ENCODE data around the gene CCDC69.
A peak's percentile ranks its signal among the peaks of the same experiment; 100 is the strongest.
"Not testable (repeated sequence)": the region's sequence is repeated elsewhere in the genome, so short reads cannot be mapped to it uniquely, and the experiment has no call there.

Gene CCDC69

DNA sequence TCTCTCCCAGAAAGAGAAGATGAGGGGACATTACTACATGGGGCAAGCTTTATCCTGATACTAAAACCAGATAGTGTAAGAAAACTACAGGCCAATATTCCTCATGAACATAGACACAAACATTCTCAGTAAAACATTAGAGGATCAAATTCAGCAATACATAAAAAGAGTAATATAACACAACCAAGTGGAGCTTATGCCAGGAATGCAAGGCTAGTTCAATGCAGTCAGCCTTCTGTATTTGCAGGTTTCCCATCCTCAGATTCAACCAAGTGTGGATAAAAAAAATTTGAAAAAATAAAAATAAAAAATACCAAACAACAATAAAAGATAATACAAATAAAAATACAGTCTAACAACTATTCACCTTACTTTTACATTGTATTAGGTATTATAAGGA is 31.3 kb downstream of the CCDC69 start:
- DNase-seq (ENCODE audit: low spot score): no peak

DNA sequence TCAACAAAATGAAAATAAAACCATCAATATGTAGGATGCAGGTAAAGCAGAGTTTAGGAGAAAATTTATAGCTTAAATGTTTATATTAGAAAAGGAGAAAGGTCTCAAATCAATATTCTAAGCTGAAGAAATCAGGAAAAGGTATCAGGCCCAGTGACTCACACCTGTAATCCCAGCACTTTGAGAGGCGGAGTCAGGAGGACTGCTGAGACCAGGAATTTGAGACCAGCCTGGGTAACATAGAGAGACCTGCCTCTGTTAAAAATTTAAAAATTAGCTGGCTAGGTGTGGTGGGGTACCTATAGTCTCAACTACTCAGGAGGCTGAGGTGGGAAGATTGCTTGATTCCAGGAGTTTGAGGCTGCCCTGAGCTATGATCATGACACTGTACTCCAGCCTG is 32.2 kb downstream of the CCDC69 start:
- DNase-seq (ENCODE audit: low spot score): no peak

DNA sequence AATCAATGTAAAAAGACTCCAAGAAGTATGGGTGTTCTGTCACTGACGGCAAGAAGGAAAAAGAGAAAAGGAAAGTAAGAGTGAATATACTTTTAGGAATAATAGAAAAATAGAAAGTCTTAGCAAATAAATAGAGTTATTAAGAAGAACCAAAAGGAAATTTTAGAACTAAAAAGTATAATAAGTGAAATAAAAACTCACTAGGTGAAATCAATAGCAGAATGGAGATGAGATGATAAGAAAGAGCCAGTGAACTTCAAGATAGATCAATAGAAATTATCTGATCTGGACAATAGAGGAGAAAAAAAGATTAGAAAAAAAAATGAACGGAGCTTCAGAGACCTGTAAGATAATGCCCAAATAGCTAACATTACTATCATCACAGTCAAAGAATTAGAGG is 34.7 kb downstream of the CCDC69 start:
- DNase-seq (ENCODE audit: low spot score): no peak

DNA sequence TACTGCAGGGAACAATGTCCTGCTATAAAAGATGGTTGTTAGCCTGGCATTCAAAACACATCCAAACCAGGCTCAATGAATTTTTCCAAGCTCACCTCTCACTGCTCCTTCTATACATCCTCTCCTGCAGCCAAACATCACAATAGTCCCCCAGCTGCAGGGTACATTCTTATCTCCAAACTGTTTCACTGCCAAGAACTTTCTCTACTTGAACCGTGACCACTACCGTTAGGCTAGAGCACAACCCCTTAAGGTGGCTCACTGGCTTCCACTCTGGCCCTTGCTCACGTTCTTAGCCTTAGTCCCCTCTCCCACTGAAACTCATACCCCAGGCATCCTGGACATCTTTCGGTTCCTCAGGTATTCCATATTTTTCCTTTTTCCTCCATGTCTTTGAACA is 37.4 kb downstream of the CCDC69 start:
- no peak for DNase-seq (ENCODE audit: low spot score)

DNA sequence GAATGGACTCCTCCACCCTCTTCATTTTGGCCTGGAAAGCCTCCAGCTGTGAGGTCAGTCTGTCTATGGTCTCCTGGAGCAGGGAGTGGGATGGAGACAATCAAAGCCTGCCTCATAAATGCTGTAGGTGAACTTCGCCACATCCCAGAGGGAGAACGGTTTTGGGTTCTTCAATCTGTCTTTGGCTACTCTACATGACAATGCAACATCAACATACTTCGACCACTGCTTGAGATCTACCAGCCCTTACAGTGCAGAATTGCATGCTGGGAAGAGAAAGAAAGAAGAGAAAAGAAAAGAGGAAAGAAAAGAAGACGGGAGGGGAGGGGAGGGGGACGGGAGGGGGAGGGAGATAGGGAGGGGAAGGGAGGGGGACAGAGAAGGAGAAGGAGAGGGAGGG is 37.8 kb downstream of the CCDC69 start:
- DNase-seq (ENCODE audit: low spot score): no peak

DNA sequence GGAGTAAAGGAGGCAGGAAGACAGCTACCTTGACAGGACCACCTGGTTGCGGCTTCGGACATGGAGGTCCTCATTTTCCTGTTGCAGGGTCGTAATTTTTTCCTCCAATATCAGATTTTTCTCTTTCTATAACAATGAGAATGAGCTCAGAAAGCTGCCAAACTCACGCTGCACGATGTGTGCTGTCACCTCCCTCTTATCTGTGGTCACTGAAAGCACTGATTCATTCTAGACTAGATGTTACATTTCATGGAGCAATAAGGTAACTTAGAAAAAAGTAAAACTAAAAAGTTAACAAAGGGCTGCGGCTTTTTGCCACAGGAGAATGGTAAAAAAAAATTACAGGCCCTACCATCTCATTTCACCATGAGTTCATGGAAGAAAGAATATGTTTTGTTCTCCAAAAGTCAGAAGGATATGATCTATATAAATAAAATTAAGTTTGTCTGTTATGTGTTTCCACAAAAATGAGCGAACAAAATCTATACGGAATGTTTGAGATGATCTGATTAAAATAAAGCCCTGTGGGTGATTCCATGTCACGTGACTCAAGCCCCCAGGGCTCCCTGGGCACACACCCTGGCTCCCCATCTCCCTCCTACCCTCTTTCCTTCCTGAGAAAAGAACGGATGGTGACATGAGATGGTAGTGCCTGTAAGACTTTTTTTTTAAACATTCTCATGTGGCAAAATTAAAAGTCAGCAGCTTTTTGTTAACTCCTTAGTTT is 39.4 kb downstream of the CCDC69 start:
- no peak for DNase-seq (ENCODE audit: low spot score)

DNA sequence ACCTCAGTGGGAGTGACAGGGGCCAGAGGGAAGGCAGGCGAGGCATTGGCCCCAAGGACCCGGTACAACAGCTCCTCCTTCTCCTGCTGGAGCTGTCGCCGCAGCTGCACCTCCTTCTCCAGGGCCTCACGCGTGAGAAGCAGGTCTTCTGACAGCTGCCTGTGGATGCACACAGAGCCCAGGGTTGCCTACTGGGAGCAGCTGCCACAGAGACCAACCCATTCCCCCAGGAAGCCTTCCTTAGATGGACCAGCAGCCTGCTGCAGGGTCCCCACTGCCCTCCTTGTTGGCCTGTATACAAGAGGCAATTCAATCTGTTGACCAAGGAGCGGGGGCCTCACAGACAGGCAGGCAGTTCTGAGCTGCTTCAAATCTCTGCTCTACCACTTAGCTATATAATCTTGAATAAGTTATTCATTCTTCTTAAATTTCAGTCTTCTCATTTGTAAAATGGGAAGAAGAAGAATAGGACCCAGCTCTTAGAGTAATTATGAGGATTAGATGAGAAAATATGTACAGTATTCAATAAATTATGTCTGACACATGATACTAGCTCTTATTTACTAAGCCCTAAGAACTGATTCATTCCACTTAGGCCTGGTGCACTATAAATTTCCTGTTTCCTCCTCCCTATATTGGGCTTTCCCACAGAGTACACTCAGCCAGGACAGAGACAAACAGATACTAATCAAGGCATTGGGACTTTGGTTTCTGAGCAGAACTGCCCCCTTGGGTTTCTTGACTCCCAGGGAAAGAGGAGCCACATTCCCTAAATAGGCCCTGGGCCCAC is 40.2 kb downstream of the CCDC69 start:
- DNase-seq (ENCODE audit: low spot score): peak; percentile 21

DNA sequence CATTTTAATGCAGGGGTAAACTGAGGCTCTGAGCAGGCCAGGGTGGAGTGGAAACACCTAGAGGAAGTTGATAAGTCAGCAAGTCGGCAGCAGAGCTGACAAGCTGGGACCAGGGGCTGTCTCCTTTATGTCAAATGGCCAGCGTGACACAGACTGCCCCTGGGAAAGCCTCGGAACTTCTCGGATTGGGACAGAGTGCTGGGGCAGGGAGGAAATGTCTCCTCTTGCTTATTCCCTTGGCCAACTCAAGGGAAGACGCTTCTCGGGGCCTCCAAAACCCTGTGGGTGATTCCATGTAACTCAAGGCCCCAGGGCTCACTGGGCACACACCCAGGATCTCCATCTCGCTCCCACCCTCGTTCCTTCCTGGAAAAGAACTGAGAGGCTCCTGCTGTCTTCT is 40.9 kb downstream of the CCDC69 start:
- DNase-seq (ENCODE audit: low spot score): no peak

DNA sequence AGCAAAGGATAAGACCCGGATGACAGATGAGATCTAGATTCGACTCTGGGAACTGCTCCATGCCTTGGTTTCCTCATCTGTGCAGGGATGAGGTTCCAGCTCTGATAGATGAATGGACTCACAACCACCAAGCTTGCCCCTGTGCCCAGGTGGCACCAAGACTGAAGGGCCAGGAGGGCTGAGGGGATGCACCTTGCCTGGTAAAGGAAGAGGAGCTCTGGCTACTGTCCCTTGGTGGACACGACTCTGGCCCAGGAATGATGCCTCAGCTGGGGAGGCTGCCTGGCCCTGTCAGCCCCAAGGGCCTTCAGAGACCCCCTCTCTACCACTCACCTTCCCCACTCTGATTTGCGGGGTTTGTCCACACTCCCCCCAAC is 41.4 kb downstream of the CCDC69 start:
- DNase-seq (ENCODE audit: low spot score): no peak

DNA sequence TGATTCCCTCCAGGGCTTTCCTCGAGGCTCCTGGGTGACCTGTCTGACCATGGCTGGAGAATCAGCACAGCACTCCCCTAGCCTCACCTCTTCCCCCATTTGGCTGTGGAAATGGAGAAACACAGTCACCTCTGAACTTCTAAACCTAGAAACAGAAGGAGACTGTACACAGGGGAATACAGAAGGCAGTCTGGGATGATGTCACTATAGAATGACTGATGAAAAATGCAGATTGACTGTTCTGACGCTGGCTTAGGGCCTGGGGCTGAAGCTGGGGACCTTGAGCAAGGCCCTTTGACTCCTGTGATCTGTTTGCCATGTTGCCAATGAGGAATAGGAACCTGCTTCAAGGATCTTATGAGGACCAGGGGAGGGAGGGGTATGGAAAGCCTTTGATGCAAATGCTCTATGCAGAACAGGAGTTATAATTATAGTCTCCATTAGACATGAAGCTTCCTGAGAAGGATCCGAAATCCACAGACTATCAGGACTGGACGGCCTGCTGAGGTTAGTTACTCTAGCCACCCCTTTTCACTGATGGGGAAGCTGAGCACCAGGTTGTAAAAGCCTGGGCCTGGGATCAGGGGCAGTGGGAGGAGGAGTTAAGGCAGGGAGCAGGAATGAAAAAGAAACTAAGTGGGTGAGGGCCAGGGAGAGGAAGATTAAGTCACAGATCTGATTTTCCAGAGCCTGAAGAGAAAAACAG is 41.9 kb downstream of the CCDC69 start:
- no peak for DNase-seq (ENCODE audit: low spot score)

DNA sequence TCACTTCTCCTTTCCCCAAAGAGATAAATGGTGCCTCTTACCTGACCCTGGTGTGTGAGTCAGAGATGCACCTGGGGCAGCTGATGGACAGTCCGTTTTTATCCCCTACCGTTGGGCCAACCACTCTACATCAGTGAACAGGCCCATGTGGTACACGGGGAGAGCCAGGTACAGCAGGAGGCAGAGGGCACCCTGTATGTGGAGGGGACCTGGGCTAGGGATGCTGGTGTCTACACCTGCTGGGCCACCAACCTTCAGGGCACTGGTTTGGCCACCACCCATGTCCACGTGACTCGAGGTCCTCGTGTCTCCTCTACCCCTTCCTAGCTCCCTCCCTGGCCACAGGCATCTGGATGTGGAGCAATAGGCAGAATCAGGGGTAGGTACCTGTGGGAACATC is 43.6 kb downstream of the CCDC69 start:
- no peak for DNase-seq (ENCODE audit: low spot score)

DNA sequence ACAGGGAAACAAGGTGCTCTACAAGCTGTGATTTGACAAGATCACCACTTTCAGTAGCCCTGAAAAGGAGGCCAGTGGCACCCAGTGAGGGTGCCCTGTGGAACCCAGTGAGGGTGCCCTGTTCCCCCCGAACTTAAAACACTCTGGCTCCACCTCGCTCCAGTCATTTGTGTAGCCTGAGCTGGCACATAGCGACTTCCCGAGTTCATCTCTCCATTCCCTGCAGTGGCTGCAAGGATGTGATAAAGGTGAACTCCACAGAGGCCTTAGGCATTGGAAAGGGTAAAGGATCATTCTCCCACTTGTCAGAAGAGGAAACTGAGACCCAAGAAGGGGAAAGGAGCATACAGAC is 44.4 kb downstream of the CCDC69 start:
- DNase-seq (ENCODE audit: low spot score): no peak

DNA sequence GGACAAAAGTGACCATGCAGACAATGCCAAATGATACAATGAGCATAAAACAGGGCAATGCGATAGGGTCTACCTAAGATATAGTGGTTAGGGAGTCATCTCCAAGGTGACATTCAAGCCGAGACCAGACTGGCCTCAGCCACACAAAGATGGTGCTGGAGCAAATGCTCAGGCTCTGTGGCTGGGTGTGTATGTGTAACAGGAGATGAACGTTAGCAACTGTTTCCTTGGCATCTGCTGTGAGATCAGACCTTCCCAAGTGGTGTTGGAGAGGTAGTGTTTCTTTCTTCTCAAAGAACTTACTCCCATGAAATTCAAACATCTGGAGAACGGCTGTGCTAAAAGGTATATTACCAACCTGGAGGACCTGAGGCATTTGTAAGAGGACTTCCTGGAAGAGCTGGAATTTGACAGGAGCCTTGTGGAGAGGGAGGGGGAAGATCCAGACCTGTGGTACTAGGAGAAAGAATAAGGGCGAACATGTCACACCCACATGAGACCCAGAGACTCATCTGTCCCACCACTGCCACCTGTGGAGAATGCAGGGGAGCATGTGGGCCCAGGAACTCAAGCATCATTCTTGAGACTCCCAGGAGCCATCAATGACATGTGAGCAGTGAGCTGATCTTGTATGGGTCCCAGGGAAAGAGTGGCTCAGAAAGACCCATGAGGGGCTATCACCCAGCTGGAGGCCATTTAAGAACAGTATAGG is 45.0 kb downstream of the CCDC69 start:
- DNase-seq (ENCODE audit: low spot score): no peak

DNA sequence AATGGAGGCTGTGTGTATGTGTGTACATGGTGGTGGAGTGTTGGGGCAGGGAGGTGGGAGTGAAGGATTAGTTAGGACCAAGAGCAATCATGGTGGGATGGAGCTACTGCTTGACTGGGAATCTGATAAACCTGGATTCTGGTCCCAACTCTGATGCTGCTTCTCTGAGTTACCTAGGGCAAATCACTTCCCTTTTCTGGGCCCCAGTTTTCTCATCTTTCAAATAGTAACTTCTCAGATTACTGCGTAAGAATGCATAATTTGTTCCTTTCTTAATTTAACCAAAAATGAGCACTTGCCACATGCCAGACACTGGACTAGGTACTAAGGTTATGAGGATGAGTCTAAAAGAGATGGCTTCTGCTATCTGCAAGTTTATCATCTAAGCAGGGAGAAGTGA is 45.5 kb downstream of the CCDC69 start:
- no peak for DNase-seq (ENCODE audit: low spot score)

DNA sequence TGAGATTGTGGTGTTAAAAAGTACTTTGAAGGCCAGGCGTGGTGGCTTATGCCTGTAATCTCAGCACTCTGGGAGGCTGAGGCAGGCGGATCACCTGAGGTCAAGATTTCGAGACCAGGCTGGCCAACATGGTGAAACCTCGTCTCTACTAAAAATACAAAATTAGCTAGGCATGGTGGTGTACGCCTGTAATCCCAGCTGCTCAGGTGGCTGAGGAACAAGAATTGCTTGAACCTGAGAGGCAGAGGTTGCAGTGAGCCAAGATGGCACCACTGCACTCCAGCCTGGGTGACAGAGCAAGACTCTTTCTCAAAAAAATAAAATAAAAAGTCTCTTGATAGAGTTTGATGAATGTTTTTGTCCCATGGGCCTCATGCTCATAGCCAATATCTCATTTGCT is 47.6 kb downstream of the CCDC69 start:
- not testable (repeated sequence) for DNase-seq (ENCODE audit: low spot score)

DNA sequence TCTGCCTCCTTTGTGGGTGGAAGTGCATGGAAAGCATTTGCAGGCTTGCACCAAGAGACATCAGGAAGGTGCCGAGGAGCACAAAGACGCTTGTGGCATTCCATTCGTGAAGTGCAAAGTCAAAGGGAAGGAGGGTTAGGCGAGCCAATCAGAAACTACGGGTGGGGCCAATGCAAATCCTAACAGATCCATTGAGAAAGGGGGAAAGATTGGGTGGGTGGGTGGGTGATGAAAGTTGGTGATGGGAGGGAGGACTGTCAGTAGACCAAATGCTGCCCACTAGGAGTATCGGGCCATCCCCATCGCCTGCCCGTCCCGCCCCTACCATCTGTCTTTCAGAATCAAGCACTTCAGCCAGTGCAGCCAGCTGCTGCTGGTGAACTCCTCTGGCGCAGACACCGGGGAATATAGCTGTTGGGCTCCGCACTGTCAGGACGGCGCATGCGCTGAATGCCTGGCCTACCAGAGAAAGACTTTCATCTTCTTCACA is 49.2 kb downstream of the CCDC69 start:
- DNase-seq (ENCODE audit: low spot score): peak; percentile 74

DNA sequence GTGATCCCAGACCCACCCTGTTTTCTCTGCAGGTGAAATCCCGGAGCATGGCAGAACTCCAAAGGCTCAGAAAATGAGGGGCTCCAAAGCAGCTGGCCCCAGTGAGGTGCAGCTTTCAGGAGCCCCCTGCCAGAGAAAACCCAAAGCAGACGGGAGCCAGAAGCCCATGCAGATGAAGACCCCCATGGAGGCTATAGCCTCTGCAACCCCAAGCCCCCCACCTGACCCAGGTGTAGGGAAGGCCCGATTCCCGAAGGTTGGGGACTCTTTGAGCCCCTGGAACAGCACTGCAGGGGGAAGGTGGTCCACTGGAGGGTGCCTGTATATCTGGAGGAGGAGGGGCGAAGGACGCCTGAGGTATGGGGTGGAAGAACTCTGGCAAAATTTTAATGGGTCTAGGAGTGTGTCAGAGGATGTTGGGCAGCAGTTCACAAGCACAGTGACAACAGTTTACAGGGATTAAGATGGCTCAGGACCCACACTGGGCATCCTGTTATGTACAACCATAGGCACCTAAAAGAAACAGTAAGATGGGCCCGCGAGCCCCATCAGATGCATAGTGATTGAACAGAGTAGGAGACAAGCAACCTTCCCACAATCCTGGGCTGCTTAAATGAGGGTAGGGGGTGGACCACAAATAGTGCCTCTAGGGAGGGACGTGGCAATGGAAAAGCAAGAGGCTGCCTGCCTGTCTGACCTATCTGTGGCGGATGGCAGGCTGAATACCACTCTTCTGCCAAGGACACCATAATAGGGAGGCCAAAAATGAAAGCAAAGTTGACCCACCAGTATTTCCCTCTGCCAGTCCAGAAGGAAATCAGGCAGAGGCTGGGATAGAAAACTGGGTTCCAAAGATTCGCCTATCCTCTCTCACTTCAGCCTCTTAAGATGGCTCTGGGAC is 49.9 kb downstream of the CCDC69 start:
- no peak for DNase-seq (ENCODE audit: low spot score)

DNA sequence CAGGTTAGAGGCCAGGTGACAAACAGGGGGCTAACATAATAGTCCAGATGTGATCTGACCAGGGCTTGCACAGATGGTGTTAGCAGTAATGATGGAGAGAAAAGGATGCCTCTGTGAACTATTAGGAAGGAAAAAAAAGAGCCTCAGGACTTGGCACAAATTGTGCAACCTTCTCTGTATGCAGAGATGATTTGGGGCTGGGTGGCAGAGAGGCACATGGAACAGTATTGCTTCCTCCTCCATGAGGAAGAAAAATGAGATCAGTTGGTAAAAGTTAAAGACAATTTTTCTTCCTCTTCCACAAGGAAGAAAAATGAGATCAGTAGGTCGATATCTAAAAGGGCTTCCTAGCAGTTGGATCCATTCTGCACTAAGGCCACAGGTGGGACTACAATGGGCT is 52.4 kb downstream of the CCDC69 start:
- DNase-seq (ENCODE audit: low spot score): no peak

DNA sequence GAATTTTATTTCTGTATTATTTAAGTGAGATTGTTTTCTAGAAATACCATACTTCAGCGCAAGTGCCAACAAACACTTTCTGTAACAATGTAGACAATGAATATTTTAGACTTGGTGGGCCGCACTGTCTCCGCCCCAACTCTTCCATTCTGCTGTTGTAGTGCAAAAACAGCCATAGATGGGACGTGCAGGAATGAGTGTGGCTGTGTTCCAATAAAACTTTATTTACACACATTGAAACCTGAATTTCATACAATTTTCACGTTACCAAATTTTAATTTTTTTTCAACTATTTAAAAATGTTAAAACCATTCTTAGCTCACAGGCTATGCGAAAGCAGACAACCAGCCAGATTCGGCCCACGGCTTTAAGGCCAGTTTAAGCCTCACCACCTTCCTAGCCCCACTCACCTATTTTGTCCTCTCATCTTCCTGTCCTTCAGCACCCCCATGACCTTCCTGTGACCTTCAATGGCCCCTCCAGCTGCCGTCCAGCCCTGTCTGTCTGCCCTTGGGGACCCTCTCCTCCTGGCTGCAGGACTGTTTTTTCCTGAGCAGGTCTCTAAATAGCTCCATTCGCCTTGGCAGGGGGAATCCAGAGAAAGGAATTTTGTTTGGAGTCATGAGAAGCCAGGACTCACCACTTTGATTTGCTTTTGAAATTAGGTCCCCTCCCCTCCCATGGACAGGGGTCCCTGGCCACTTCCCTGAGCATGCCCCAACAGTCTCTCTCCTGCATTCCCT is 55.1 kb downstream of the CCDC69 start:
- no peak for DNase-seq (ENCODE audit: low spot score)

DNA sequence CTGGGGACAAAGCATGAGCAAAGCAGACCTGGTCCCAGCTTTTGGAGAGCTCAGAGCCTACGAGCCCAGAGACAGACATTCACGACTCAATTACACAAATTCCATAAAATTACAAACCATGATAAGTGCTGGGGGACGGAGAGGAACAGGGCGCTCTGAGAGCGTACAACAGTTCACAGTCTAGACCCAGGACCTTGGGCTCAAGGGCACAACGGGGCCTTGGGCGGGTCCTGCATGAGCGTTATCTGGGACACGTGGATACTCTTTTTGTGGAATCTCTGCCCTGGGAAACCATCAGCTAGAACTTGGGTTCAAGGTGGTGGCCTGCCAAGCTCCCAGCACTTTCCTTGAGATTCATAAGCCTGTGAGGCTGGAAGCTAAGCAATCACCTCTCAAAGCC is 56.9 kb downstream of the CCDC69 start:
- DNase-seq (ENCODE audit: low spot score): no peak

Measured in AG08395 (cell line).